ENCODE measurements around the gene PEX14.

GRCh38 chr1:10471411-10472219, 3.1 kb upstream of the PEX14 start:
- TF ChIP-seq CTCF (conservative IDR thresholded peaks at IDR 0.05; ENCODE audit: low read depth in 2 of 2), result no peak
- no peak for TF ChIP-seq ETS1 (IDR thresholded peaks at IDR 0.05)
- TF ChIP-seq EZH2 (IDR thresholded peaks at IDR 0.05; ENCODE audit: low read depth, unreplicated experiment), result no peak
- no peak for TF ChIP-seq REST (IDR thresholded peaks at IDR 0.05; ENCODE audit: unreplicated experiment)

Measured in GM23338 (cell line).